Keratinocyte (primary cell): Measurements from ENCODE around the gene TMC1. TPM values are rescaled to one million over a fixed set of nuclear protein-coding genes. Genes with fewer than 3 reads are reported as not detected.

Experiments
- DNase-seq: peaks from one replicate; pipeline ENCODE4 v3.0.0-alpha.2; 2011; ENCODE audit warnings: low read depth, missing footprints, low spot score
- FAIRE-seq: peaks from 2 replicates; lab custom pipeline; 2011; peaks lifted over from hg19 to GRCh38; lab: Jason Lieb, UNC
- H2AFZ ChIP-seq: 2 replicates; pipeline ENCODE4 v1.6.0; 2012; ENCODE audit warnings: low read length, control low read depth, inconsistent platforms; ENCODE audit not compliant: control insufficient read depth
- H3K27ac ChIP-seq: 2 replicates; pipeline ENCODE4 v1.5.1; 2011; ENCODE audit warnings: low read length; ENCODE audit not compliant: control insufficient read depth, insufficient read depth
- H3K27me3 ChIP-seq: 3 replicates; pipeline ENCODE4 v1.6.0; 2011; ENCODE audit warnings: low read length; ENCODE audit not compliant: control insufficient read depth, insufficient read depth; ENCODE audit errors: extremely low read depth
- H3K36me3 ChIP-seq, 2 experiments: 2 replicates in 1 of 2; 3 replicates in 1 of 2; pipeline ENCODE4 v1.5.1; 2011; ENCODE audit warnings: low read length in 2 of 2, mild to moderate bottlenecking in 1 of 2; ENCODE audit not compliant: control insufficient read depth in 2 of 2, insufficient read depth in 2 of 2; ENCODE audit errors: extremely low read depth in 1 of 2
- H3K4me1 ChIP-seq: 3 replicates; pipeline ENCODE4 v1.5.1; 2011; ENCODE audit warnings: low read length; ENCODE audit not compliant: control insufficient read depth, insufficient read depth; ENCODE audit errors: extremely low read depth
- H3K4me2 ChIP-seq: 3 replicates; pipeline ENCODE4 v1.6.0; 2011; ENCODE audit warnings: low read depth, low read length; ENCODE audit not compliant: control insufficient read depth, insufficient read depth; ENCODE audit errors: extremely low read depth
- H3K4me3 ChIP-seq, 3 experiments: fragments of 200-600 bp in 1 of 3; sonication (generic) in 1 of 3; 2 replicates in 2 of 3; 3 replicates in 1 of 3; pipeline ENCODE4 v1.5.1; 2011 to 2016; ENCODE audit warnings: low read length in 3 of 3, mild to moderate bottlenecking in 3 of 3, control low read depth in 2 of 3, inconsistent platforms in 1 of 3, low read depth in 1 of 3, mixed read lengths in 1 of 3, mixed run types in 1 of 3, moderate library complexity in 1 of 3; ENCODE audit not compliant: control insufficient read depth in 2 of 3, insufficient read depth in 2 of 3; ENCODE audit errors: extremely low read depth in 1 of 3
- H3K79me2 ChIP-seq: 2 replicates; pipeline ENCODE4 v1.6.0; 2012; ENCODE audit warnings: low read length; ENCODE audit not compliant: control insufficient read depth, insufficient read depth
- H3K9ac ChIP-seq: 3 replicates; pipeline ENCODE4 v1.6.0; 2011; ENCODE audit warnings: low read length; ENCODE audit not compliant: control insufficient read depth, insufficient read depth; ENCODE audit errors: extremely low read depth
- H3K9me1 ChIP-seq: 3 replicates; pipeline ENCODE4 v1.6.0; 2011; ENCODE audit warnings: low read length; ENCODE audit not compliant: control insufficient read depth, insufficient read depth; ENCODE audit errors: extremely low read depth
- H3K9me3 ChIP-seq: 2 replicates; pipeline ENCODE4 v1.5.1; 2012; ENCODE audit warnings: low read depth, low read length; ENCODE audit not compliant: control insufficient read depth
- H4K20me1 ChIP-seq: 3 replicates; pipeline ENCODE4 v1.6.0; 2011; ENCODE audit warnings: low read length; ENCODE audit not compliant: control insufficient read depth, insufficient read depth; ENCODE audit errors: extremely low read depth
- CTCF ChIP-seq, 3 experiments: IDR thresholded peaks in 1 of 3; conservative IDR thresholded peaks in 1 of 3; optimal IDR thresholded peaks in 1 of 3; 2 replicates in 2 of 3; 3 replicates in 1 of 3; pipeline versions ENCODE3 to v1.5.1; 2011; ENCODE audit warnings: low read length in 3 of 3, mild to moderate bottlenecking in 3 of 3, moderate library complexity in 2 of 3, control low read depth in 1 of 3, inconsistent platforms in 1 of 3; ENCODE audit not compliant: insufficient read depth in 2 of 3; ENCODE audit errors: extremely low read depth in 1 of 3
- EZH2 ChIP-seq: IDR thresholded peaks from one replicate; pipeline ENCODE4 v1.6.1; 2012; ENCODE audit warnings: inconsistent platforms, mild to moderate bottlenecking, low read length, moderate library complexity
- dilution Hi-C: fragments of 300-500 bp; cut with MboI; formaldehyde crosslinking; loops from one replicate; pipeline ENCODE4 v1.7.0; 2020; ENCODE audit warnings: low sequenced_read_pairs; ENCODE audit not compliant: extremely low pct_ligation_motif_present
- polyA plus RNA-seq, 5 experiments: library from polyadenylated mRNA; depleted of rRNA in 3 of 5; stranded (reverse) in 3 of 5; stranded (forward) in 1 of 5; unstranded in 1 of 5; fragments of >200 nt; gene quantifications; 1 replicate in 1 of 5; 2 replicates in 3 of 5; 3 replicates in 1 of 5; pipeline versions ENCODE4 v1.2.1 to v1.2.3, GENCODE V29; 2011 to 2012; ENCODE audit warnings: missing spikeins in 2 of 5, low read depth in 1 of 5, low replicate concordance in 1 of 5

TMC1 gene
- polyA plus RNA-seq, 1 donor (not counting 4 experiments of a cell fraction or from before 2014, with no cell fraction given) = 0.05 TPM

DNA sequence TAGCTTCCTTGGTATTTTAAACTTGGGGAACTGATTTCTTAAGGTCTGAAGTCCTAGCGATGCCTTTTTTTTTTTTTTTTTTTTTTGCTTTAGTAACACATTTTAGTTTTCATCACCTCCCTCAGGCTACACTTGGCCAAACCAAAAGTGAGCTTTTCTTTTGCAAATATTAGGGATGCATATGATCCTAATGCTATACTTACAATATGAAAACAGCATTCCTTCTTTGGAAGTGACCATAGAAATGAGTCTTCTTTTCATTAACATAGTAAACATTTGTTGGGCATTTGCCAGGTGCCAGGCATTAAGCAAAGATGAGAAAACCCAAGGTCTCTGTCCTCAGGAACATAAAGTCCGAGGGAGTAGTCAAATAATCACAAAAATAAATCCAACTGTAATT is 241.6 kb downstream of the TMC1 start:
- TF ChIP-seq CTCF (optimal IDR thresholded peaks at IDR 0.05 in 1 of 3, IDR thresholded peaks at IDR 0.05 in 1 of 3, conservative IDR thresholded peaks at IDR 0.05 in 1 of 3; ENCODE audit: extremely low read depth in 1 of 3, insufficient read depth in 2 of 3, low read length in 3 of 3) = no peak
- TF ChIP-seq EZH2 = no peak
- no peak overlapping the region for H3K9ac ChIP-seq
- no peak overlapping the region for H2AFZ ChIP-seq
- H3K9me3 ChIP-seq = no peaks in the 10 kb centered on the region
- no peak for FAIRE-seq
- DNase-seq = no peak
- H3K79me2 ChIP-seq = no peaks in the 10 kb centered on the region
- no peaks in the 10 kb centered on the region for H3K27me3 ChIP-seq
- H3K4me3 ChIP-seq = no peak overlapping the region
- H4K20me1 ChIP-seq = no peaks in the 10 kb centered on the region
- H3K9me1 ChIP-seq = no peaks in the 10 kb centered on the region
- no peaks in the 10 kb centered on the region for H3K4me1 ChIP-seq
- H3K27ac ChIP-seq = no peak overlapping the region
- dilution Hi-C loops = no loop called here
- no peak overlapping the region for H3K4me2 ChIP-seq
- no peaks in the 10 kb centered on the region for H3K36me3 ChIP-seq

- dilution Hi-C loops = no loop called here
- FAIRE-seq = no peak
- H3K36me3 ChIP-seq = no peaks in the 10 kb centered on the region
Measured at GRCh38 chr9:72769546-72769945, 248.1 kb downstream of the TMC1 start.

More at GRCh38 chr9:72769546-72769945, 248.1 kb downstream of the TMC1 start:
- no peak overlapping the region for H2AFZ ChIP-seq
- no peak overlapping the region for H3K4me3 ChIP-seq
- H3K9ac ChIP-seq = no peak overlapping the region
- H3K27me3 ChIP-seq = no peaks in the 10 kb centered on the region
- no peak overlapping the region for H3K27ac ChIP-seq
- no peaks in the 10 kb centered on the region for H3K4me1 ChIP-seq
- H4K20me1 ChIP-seq = no peaks in the 10 kb centered on the region
- no peaks in the 10 kb centered on the region for H3K9me3 ChIP-seq
- TF ChIP-seq EZH2 (no peak), CTCF (optimal IDR thresholded peaks at IDR 0.05 in 1 of 3, IDR thresholded peaks at IDR 0.05 in 1 of 3, conservative IDR thresholded peaks at IDR 0.05 in 1 of 3; ENCODE audit: extremely low read depth in 1 of 3, insufficient read depth in 2 of 3, low read length in 3 of 3) (no peak)
- DNase-seq = no peak
- H3K4me2 ChIP-seq = no peak overlapping the region
- no peaks in the 10 kb centered on the region for H3K79me2 ChIP-seq
- no peaks in the 10 kb centered on the region for H3K9me1 ChIP-seq
